ENCODE results near the gene SLC24A2.

SLC24A2 gene

DNA sequence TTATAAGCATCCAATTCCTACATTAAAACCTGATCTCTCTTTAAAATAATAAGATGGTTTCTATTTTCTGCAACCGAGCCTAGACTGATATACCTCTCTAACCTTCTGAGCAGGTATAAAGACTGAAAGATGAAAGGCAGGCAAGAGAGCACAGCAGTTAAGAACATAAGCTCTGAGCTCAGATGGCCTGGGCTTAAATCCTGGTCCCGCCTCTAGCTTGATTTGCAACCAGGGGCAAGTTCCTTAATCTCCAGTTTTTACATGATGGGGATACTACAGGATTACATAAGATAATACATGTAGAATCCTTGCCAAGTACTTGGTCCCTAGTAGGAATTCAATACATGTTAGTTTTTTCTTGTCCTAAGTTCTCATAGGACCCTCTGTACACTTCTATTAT is 33.9 kb downstream of the SLC24A2 start:
- peak in 1 of 2 donors; percentile 4 for DNase-seq

DNA sequence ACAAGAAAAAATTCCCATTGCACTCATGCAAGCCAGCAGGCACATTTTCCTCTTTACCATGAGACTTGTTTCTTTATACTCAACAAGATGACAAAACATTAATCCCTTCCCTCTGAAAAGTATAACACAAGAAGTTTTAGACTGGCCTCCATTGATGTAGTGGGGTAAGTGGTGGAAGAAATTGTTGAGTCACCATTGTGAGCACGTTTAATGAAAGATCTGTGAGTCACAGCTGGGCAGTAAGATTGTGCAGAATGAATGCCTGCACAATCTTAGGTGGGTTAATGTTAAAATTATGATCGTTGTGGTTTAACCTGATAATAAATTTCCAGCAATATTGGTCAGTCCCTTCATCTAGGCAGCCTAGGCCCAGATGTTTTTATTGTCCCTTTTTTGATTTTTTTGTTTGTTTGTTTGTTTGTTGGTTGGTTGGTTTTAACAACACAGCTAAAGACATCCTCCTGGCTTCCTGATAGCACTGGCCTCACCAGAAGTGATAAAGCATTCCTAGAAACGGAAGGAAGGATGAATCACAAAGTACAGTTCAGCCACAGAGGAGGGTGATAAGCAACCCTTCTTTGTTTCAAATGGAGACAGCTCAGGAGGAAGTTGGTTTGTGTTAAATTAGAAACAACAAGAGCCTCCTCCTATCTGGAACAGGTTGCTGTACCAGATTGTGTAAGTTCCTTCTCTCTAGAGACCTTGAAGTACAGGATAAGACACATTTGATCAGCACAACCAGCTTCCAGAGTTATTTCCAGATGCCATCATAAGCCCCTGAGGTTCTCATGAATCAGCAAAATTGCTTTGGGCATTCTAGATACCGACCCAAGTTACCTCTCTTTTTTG is 40.3 kb downstream of the SLC24A2 start:
- DNase-seq: no peak

DNA sequence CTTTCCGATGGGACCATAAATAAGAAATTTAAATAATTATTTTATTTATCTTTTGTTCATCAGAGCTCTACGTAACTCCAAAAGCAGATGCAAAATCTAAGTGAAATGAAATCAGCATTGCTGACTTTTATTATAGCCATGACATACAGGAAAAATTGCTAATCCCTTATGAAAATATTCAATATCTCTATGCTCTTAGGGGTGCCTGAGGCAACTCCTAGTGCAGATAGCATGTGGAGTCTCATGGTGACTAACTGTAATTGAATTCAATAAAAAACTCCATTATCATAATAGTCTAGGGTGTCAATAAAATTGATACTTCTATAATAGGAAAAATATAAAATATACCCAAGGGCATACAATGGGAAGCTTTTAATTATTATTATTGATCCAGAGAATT is 42.6 kb downstream of the SLC24A2 start:
- no peak for DNase-seq

DNA sequence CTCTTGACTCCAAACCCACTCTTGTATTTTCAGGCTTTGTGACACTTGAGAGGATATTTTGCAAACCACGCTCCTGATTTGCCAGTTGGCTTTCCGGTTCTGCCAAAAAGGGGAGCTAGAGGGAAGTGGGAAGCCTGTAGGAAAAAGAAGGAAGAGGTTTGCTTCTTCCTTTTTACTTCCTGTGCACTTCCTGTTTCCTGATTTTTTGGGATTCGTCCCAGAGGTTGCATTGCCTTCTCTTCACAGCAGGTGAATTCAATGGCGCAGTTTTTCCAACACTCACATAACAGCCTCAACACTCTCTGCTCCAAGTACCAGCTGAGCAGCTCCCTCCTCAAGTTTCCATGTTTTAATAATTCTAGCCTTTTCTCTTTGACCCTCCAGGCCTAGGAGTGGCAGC is 47.7 kb downstream of the SLC24A2 start:
- DNase-seq: no peak
